H1 (cell line): ENCODE data around the gene PAK5. TPM values are rescaled to one million over a fixed set of nuclear protein-coding genes. Genes with fewer than 3 reads are reported as not detected.

Experiments used
- CTCF ChIA-PET: fragments of 300-600 bp; sonication (Branson Sonifier 250); formaldehyde crosslinking; loops from one replicate; lab custom pipeline; 2021; ENCODE audit not compliant: partially characterized antibody; lab: Charles Lee
- POLR2A ChIA-PET: fragments of 300-600 bp; sonication (Branson Sonifier 250); formaldehyde crosslinking; loops from one replicate; lab custom pipeline; 2021; ENCODE audit warnings: inconsistent platforms; ENCODE audit not compliant: partially characterized antibody; lab: Charles Lee
- DNase-seq, 2 experiments: peaks; one replicate each; pipeline versions ENCODE4 v3.0.0 to v3.0.0-alpha.2; 2010 to 2022; ENCODE audit warnings: low spot score in 2 of 2, low read depth in 1 of 2, mixed read lengths in 1 of 2
- FAIRE-seq: peaks from 2 replicates; lab custom pipeline; 2011; peaks lifted over from hg19 to GRCh38; lab: Jason Lieb, UNC
- H2AFZ ChIP-seq: 2 replicates; pipeline ENCODE4 v1.8.1; 2012; ENCODE audit warnings: low read length, inconsistent platforms
- H2AK5ac ChIP-seq: 2 replicates; pipeline ENCODE4 v1.6.1; 2013; ENCODE audit warnings: low read depth, low read length
- H2BK120ac ChIP-seq: replicated peaks from 2 replicates; pipeline ENCODE3; 2013; ENCODE audit warnings: low read depth, low read length, inconsistent platforms
- H2BK12ac ChIP-seq: 2 replicates; pipeline ENCODE4 v1.6.1; 2013; ENCODE audit warnings: low read depth, low read length
- H2BK15ac ChIP-seq: 2 replicates; pipeline ENCODE4 v1.6.1; 2013; ENCODE audit warnings: low read length
- H2BK20ac ChIP-seq: 2 replicates; pipeline ENCODE4 v1.6.1; 2013; ENCODE audit warnings: low read length
- H2BK5ac ChIP-seq: 2 replicates; pipeline ENCODE4 v1.6.1; 2013; ENCODE audit warnings: low read depth, low read length
- H3K14ac ChIP-seq: 2 replicates; pipeline ENCODE4 v1.6.1; 2013; ENCODE audit warnings: inconsistent platforms; ENCODE audit not compliant: insufficient read length
- H3K18ac ChIP-seq: 2 replicates; pipeline ENCODE4 v1.6.1; 2013; ENCODE audit warnings: low read length; ENCODE audit errors: extremely low read depth
- H3K23ac ChIP-seq: 2 replicates; pipeline ENCODE4 v1.6.1; 2013; ENCODE audit warnings: inconsistent platforms; ENCODE audit not compliant: insufficient read length
- H3K23me2 ChIP-seq: 2 replicates; pipeline ENCODE4 v1.6.1; 2013; ENCODE audit warnings: low read depth, low read length
- H3K27ac ChIP-seq: 2 replicates; pipeline ENCODE4 v1.6.1; 2011; ENCODE audit warnings: low read depth, low read length, inconsistent platforms
- H3K27me3 ChIP-seq, 4 experiments: replicated peaks in 1 of 4; 1 replicate in 1 of 4; 2 replicates in 3 of 4; pipeline versions ENCODE4 v1.6.1 to v1.8.1; 2011 to 2013; ENCODE audit warnings: low read length in 3 of 4, mild to moderate bottlenecking in 3 of 4, inconsistent platforms in 2 of 4, mixed read lengths in 2 of 4, moderate library complexity in 1 of 4; ENCODE audit not compliant: control insufficient read depth in 3 of 4, insufficient read depth in 3 of 4; ENCODE audit errors: extremely low read depth in 1 of 4
- H3K36me3 ChIP-seq, 4 experiments: 2 replicates each; pipeline versions ENCODE4 v1.6.1 to v1.8.1; 2011 to 2013; ENCODE audit warnings: mild to moderate bottlenecking in 4 of 4, low read length in 3 of 4, moderate library complexity in 2 of 4, control low read depth in 1 of 4, inconsistent platforms in 1 of 4; ENCODE audit not compliant: insufficient read depth in 4 of 4, control insufficient read depth in 2 of 4
- H3K4ac ChIP-seq: replicated peaks from 2 replicates; pipeline ENCODE3; 2013; ENCODE audit warnings: low read length, low read depth, mixed read lengths, inconsistent platforms; ENCODE audit not compliant: insufficient read length
- H3K4me1 ChIP-seq, 4 experiments: replicated peaks in 1 of 4; 1 replicate in 1 of 4; 2 replicates in 3 of 4; pipeline versions ENCODE4 v1.6.1 to v1.8.1; 2011 to 2013; ENCODE audit warnings: low read length in 3 of 4, inconsistent platforms in 2 of 4, mixed read lengths in 1 of 4; ENCODE audit not compliant: insufficient read depth in 4 of 4, control insufficient read depth in 3 of 4
- H3K4me2 ChIP-seq, 2 experiments: 2 replicates each; pipeline versions ENCODE4 v1.6.1 to v1.8.1; 2011 to 2013; ENCODE audit warnings: low read depth in 2 of 2, low read length in 2 of 2, control low read depth in 1 of 2, inconsistent platforms in 1 of 2, mild to moderate bottlenecking in 1 of 2; ENCODE audit not compliant: insufficient read depth in 1 of 2
- H3K4me3 ChIP-seq, 4 experiments: fragments of 200-600, 300-600 bp in 1 of 4; sonication (generic), shearing (Covaris generic), sonication (Bioruptor Twin) in 1 of 4; 2 replicates each; pipeline versions ENCODE4 v1.5.1 to v1.8.1; 2011 to 2016; ENCODE audit warnings: low read length in 4 of 4, low read depth in 3 of 4, control low read depth in 2 of 4, inconsistent platforms in 2 of 4, mild to moderate bottlenecking in 2 of 4, mixed read lengths in 1 of 4, moderate library complexity in 1 of 4; ENCODE audit not compliant: insufficient read depth in 2 of 4; ENCODE audit errors: extremely low read depth in 1 of 4
- H3K56ac ChIP-seq: replicated peaks from 2 replicates; pipeline ENCODE3; 2013; ENCODE audit warnings: low read depth, mild to moderate bottlenecking, mixed read lengths, low read length, inconsistent platforms; ENCODE audit not compliant: insufficient read length
- H3K79me1 ChIP-seq: 2 replicates; pipeline ENCODE4 v1.6.1; 2013; ENCODE audit warnings: low read depth, low read length, control low read depth
- H3K79me2 ChIP-seq, 2 experiments: 2 replicates each; pipeline versions ENCODE4 v1.6.1 to v1.8.1; 2012 to 2013; ENCODE audit warnings: low read length in 2 of 2, mild to moderate bottlenecking in 2 of 2, inconsistent platforms in 1 of 2; ENCODE audit not compliant: insufficient read depth in 2 of 2, control insufficient read depth in 1 of 2
- H3K9ac ChIP-seq, 4 experiments: replicated peaks in 1 of 4; 1 replicate in 1 of 4; 2 replicates in 3 of 4; pipeline versions ENCODE4 v1.6.1 to v1.8.1; 2011 to 2013; ENCODE audit warnings: low read depth in 3 of 4, low read length in 3 of 4, control low read depth in 2 of 4, mild to moderate bottlenecking in 2 of 4, moderate library complexity in 2 of 4, inconsistent platforms in 1 of 4; ENCODE audit errors: extremely low read depth in 1 of 4
- H3K9me3 ChIP-seq, 2 experiments: 2 replicates each; pipeline versions ENCODE4 v1.6.1 to v1.8.1; 2012 to 2013; ENCODE audit warnings: mild to moderate bottlenecking in 2 of 2, moderate library complexity in 2 of 2, control low read depth in 1 of 2, inconsistent platforms in 1 of 2, low read depth in 1 of 2, low read length in 1 of 2, mixed read lengths in 1 of 2; ENCODE audit not compliant: insufficient read depth in 2 of 2
- H4K20me1 ChIP-seq, 2 experiments: replicated peaks in 1 of 2; 2 replicates each; pipeline versions ENCODE3 to v1.8.1; 2011 to 2013; ENCODE audit warnings: inconsistent platforms in 2 of 2, low read length in 2 of 2, mild to moderate bottlenecking in 1 of 2; ENCODE audit not compliant: insufficient read depth in 2 of 2, control insufficient read depth in 1 of 2
- H4K5ac ChIP-seq: 2 replicates; pipeline ENCODE4 v1.6.1; 2013; ENCODE audit warnings: low read length, low read depth, mixed read lengths, inconsistent platforms; ENCODE audit not compliant: insufficient read length
- H4K8ac ChIP-seq: 2 replicates; pipeline ENCODE4 v1.8.0; 2013; ENCODE audit warnings: mild to moderate bottlenecking, moderate library complexity, low read length, inconsistent platforms; ENCODE audit not compliant: insufficient read depth; ENCODE audit errors: extremely low read depth
- H4K91ac ChIP-seq: replicated peaks from 2 replicates; pipeline ENCODE3; 2013; ENCODE audit warnings: low read length, mixed read lengths, inconsistent platforms; ENCODE audit not compliant: insufficient read length
- BRCA1 ChIP-seq: IDR thresholded peaks from 2 replicates; pipeline ENCODE4 v1.6.1; 2012; ENCODE audit warnings: low read depth, low read length, improper control_type of control experiment
- CTCF ChIP-seq, 3 experiments: IDR thresholded peaks; 1 replicate in 2 of 3; 2 replicates in 1 of 3; pipeline versions ENCODE4 v1.5.1 to v1.6.1; 2011; ENCODE audit warnings: low read length in 3 of 3, mild to moderate bottlenecking in 3 of 3, inconsistent platforms in 2 of 3, low read depth in 1 of 3, moderate library complexity in 1 of 3; ENCODE audit not compliant: insufficient read depth in 1 of 3; ENCODE audit errors: control extremely low read depth in 1 of 3
- RAD21 ChIP-seq, 2 experiments: IDR thresholded peaks in 1 of 2; conservative IDR thresholded peaks in 1 of 2; 2 replicates each; pipeline ENCODE4 v1.6.1; 2011; ENCODE audit warnings: low read depth in 2 of 2, low read length in 2 of 2, improper control_type of control experiment in 1 of 2, inconsistent platforms in 1 of 2, mild to moderate bottlenecking in 1 of 2, moderate library complexity in 1 of 2
- WGBS, 2 experiments: shearing (Covaris generic) in 1 of 2; methylation state at CpG; one replicate each; pipeline versions ENCODE4 v1.1.6 to v1.1.7; 2013 to 2015; ENCODE audit warnings: low lambda C conversion rate in 2 of 2, mixed read lengths in 2 of 2, inconsistent platforms in 1 of 2, low coverage in 1 of 2, missing lambda C conversion rate in 1 of 2; ENCODE audit not compliant: insufficient replicate concordance in 2 of 2, insufficient coverage in 1 of 2, insufficient read length in 1 of 2; ENCODE audit errors: extremely low coverage in 1 of 2, missing lambda C conversion rate in 1 of 2; 5-methylcytosine and 5-hydroxymethylcytosine counted together
- polyA plus RNA-seq, 7 experiments: library from polyadenylated mRNA; depleted of rRNA in 3 of 7; stranded (reverse) in 5 of 7; unstranded in 2 of 7; fragments of >200 nt in 5 of 7; fragments of 200-250 nt in 2 of 7; gene quantifications; 1 replicate in 5 of 7; 2 replicates in 1 of 7; 4 replicates in 1 of 7; pipeline versions ENCODE4 v1.2.1 to v1.2.3, GENCODE V29; 2011 to 2013; ENCODE audit warnings: missing spikeins in 2 of 7, mixed read lengths in 2 of 7
- total RNA-seq: library from RNA; stranded (reverse); fragmentation: NEBNext Ultra II Directional; extraction: Animal tissue kit (Norgen Biotek cat#: 25700); gene quantifications from 2 replicates; pipeline ENCODE4 v1.2.1, GENCODE V29; 2021

PAK5 gene
- total and polyA plus RNA-seq, 2 of the 8 experiments (the other 6 are each of a cell fraction or from before 2014, with no cell fraction given): 0.54 to 0.80 TPM

GRCh38 chr20:9884061-9884460 is 45.2 kb upstream of the PAK5 start:
- H2BK120ac ChIP-seq: no peak overlapping the region
- H3K4me1 ChIP-seq: peaks cover 0 to 2% (median 0%) of the 10 kb centered on the region in 4 experiments; a peak in 1 of 7 replicates
- H3K27ac ChIP-seq: no peak overlapping the region
- H3K23ac ChIP-seq: no peak overlapping the region
- no peaks in the 10 kb centered on the region for H3K27me3 ChIP-seq
- no peak overlapping the region for H2BK20ac ChIP-seq
- no peak overlapping the region for H4K5ac ChIP-seq
- no peaks in the 10 kb centered on the region for H3K79me1 ChIP-seq
- H2BK15ac ChIP-seq: no peak overlapping the region
- FAIRE-seq (peak; percentile 66), DNase-seq (no peak)
- H3K4me3 ChIP-seq: no peak overlapping the region
- ChIA-PET POLR2A (interaction anchor here (0.6 kb wide), 1 partner anchor 39 kb away, joined by 3 read pairs; no protein-coding TSS in a partner anchor), CTCF (interaction anchor here (0.6 to 8.4 kb wide), 37 partner anchors 9 to 1426 kb away, joined by 3 to 104 read pairs (median 3); partner anchors contain the start of gene PAK5)
- H4K8ac ChIP-seq: no peak overlapping the region
- H2BK5ac ChIP-seq: no peak overlapping the region
- TF ChIP-seq BRCA1 (no peak), RAD21 (IDR thresholded peaks at IDR 0.05 in 1 of 2, conservative IDR thresholded peaks at IDR 0.05 in 1 of 2; ENCODE audit: low read depth in 2 of 2, low read length in 2 of 2) (peak; percentile 65 to 75), CTCF (IDR thresholded peaks at IDR 0.05; ENCODE audit: control extremely low read depth in 1 of 3, insufficient read depth in 1 of 3, low read depth in 1 of 3, low read length in 3 of 3) (peak in 2 of 3 experiments; percentile 25 to 43; a peak in 2 of 4 replicates)
- H4K20me1 ChIP-seq: no peaks in the 10 kb centered on the region
- H3K4me2 ChIP-seq: no peak overlapping the region
- no peak overlapping the region for H2AFZ ChIP-seq
- no peak overlapping the region for H3K56ac ChIP-seq
- no peak overlapping the region for H2BK12ac ChIP-seq
- no peak overlapping the region for H3K4ac ChIP-seq
- H3K18ac ChIP-seq: no peak overlapping the region
- no peak overlapping the region for H3K14ac ChIP-seq
- H4K91ac ChIP-seq: no peak overlapping the region
- H3K9me3 ChIP-seq: no peaks in the 10 kb centered on the region
- no peaks in the 10 kb centered on the region for H3K79me2 ChIP-seq
- no peaks in the 10 kb centered on the region; the same call in 1 of the 2 replicates for H3K23me2 ChIP-seq
- H3K36me3 ChIP-seq: no peaks in the 10 kb centered on the region
- no peak overlapping the region for H2AK5ac ChIP-seq
- H3K9ac ChIP-seq: no peak overlapping the region
- 42% methylated on average over 1 of the region's 1 CpG; no CpG with 5 or more reads in 1 of the 2 experiments for WGBS, 2 experiments
